Ovary (tissue), 3 donors: ENCODE data around the gene REST.
"Not testable (repeated sequence)": the region's sequence is repeated elsewhere in the genome, so short reads cannot be mapped to it uniquely, and the experiment has no call there.

Source experiments
- POLR2A ChIP-seq: fragments of 450-650 bp; IDR thresholded peaks from one replicate; pipeline ENCODE4 v1.6.1; 2017; ENCODE audit warnings: antibody characterized with exemption, mild to moderate bottlenecking, moderate library complexity
- TF ChIP-seq, protein P1 (sequence below), 3 donors: fragments of 450-650 bp in 2 of 3; fragments of 200-600 bp in 1 of 3; IDR thresholded peaks; one replicate each; pipeline versions ENCODE4 v1.5.1 to v1.8.0; 2016 to 2022; ENCODE audit warnings: antibody characterized with exemption in 3 of 3, mild to moderate bottlenecking in 1 of 3
- donor health status: DM: no; HTN: no; CAD: no.

DNA sequence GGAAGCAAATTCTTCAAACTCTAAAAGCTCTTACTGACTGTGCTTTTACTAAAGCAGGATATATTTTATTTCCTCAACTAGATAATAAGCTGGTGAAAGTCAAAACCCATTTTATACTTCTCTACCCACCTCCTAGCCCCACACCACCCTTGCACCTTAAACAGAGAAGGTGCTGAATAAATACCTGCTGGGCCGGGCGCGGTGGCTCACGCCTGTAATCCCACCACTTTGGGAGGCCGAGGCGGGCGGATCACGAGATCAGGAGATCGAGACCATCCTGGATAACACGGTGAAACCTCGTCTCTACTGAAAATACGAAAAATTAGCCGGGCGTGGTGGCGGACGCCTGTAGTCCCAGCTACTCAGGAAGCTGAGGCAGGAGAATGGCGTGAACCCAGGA is 9.9 kb upstream of the REST start:
- TF ChIP-seq, protein P1, sequence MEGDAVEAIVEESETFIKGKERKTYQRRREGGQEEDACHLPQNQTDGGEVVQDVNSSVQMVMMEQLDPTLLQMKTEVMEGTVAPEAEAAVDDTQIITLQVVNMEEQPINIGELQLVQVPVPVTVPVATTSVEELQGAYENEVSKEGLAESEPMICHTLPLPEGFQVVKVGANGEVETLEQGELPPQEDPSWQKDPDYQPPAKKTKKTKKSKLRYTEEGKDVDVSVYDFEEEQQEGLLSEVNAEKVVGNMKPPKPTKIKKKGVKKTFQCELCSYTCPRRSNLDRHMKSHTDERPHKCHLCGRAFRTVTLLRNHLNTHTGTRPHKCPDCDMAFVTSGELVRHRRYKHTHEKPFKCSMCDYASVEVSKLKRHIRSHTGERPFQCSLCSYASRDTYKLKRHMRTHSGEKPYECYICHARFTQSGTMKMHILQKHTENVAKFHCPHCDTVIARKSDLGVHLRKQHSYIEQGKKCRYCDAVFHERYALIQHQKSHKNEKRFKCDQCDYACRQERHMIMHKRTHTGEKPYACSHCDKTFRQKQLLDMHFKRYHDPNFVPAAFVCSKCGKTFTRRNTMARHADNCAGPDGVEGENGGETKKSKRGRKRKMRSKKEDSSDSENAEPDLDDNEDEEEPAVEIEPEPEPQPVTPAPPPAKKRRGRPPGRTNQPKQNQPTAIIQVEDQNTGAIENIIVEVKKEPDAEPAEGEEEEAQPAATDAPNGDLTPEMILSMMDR (IDR thresholded peaks at IDR 0.05) = not testable (repeated sequence)
- TF ChIP-seq POLR2A = not testable (repeated sequence)
